ENCODE results near the gene ALDH1B1.

- no peak for TF ChIP-seq CTCF (IDR thresholded peaks at IDR 0.05)
- no peak for TF ChIP-seq POLR2AphosphoS5 (IDR thresholded peaks at IDR 0.05)
Observed at GRCh38 chr9:38415856-38416255, 23.4 kb downstream of the ALDH1B1 start.
